ENCODE data around the gene FSD1.
A peak's percentile ranks its signal among the peaks of the same experiment; 100 is the strongest.
"Not testable (repeated sequence)": the region's sequence is repeated elsewhere in the genome, so short reads cannot be mapped to it uniquely, and the experiment has no call there.

The FSD1 gene

GRCh38 chr19:4305659-4306058 lies 1.3 kb downstream of the FSD1 start:
- H3K4me3 ChIP-seq (ENCODE audit: low read length): no peak overlapping the region
- DNase-seq (ENCODE audit: low read depth, low spot score): no peak

- DNase-seq (ENCODE audit: low read depth, low spot score): peak; percentile 18
Observed at GRCh38 chr19:4310247-4311121, 6.1 kb downstream of the FSD1 start.

DNA sequence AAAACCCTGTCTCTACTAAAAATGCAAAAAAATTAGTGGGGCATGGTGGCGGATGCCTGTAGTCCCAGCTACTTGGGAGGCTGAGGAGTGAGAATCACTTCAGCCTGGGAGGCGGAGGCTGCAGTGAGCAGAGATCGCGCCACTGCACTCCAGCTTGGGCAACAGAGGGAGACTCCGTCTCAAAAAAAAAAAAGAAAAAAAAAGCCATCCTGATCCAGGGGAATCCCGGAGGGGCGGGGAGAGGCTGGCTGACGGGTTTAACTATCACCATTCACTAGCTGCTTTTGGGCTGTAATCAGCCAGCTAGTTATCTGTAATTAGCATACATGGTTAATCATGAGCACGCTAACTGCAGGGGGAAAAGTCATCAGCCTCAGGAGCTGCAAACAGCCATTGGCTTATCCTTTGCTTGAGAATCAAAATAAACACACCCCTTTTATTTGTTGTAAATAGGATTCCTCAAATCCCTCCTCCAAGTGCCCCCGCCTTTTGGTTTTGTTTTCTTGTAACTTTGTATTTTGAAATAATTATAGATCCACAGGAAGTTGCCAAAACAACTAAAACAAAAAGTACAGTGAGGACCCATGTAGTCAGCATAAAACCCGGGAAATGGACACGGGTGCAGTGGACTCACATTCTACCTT lies 9.6 kb downstream of the FSD1 start:
- H3K4me3 ChIP-seq (ENCODE audit: low read length): no peak overlapping the region
- no peak for DNase-seq (ENCODE audit: low read depth, low spot score)

More at GRCh38 chr19:4310247-4311121, 6.1 kb downstream of the FSD1 start:
- no peak overlapping the region for H3K4me3 ChIP-seq (ENCODE audit: low read length)

GRCh38 chr19:4316956-4317355 lies 12.6 kb downstream of the FSD1 start:
- no peak overlapping the region for H3K4me3 ChIP-seq (ENCODE audit: low read length)
- no peak for DNase-seq (ENCODE audit: low read depth, low spot score)

DNA sequence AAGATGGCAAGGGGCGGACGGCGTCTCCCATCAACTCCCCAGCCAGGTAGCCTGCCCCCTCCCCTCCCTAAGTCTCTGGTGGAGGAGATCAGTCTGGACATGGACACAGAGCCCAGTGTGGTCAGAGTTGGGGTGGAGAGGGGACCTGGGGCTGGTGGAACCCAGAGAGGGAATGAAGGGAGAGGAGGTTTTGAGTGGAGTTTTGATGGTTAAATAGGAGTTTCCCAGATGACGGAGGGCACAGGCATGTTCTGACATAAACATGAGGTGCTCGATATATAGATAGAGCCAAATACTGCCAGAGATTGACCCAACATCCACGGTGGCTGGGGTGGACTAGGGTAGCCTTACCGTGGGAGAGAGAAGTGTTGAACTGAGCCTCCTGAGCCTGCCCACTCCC lies 14.1 kb downstream of the FSD1 start:
- no peak overlapping the region for H3K4me3 ChIP-seq (ENCODE audit: low read length)
- DNase-seq (ENCODE audit: low read depth, low spot score): no peak

DNA sequence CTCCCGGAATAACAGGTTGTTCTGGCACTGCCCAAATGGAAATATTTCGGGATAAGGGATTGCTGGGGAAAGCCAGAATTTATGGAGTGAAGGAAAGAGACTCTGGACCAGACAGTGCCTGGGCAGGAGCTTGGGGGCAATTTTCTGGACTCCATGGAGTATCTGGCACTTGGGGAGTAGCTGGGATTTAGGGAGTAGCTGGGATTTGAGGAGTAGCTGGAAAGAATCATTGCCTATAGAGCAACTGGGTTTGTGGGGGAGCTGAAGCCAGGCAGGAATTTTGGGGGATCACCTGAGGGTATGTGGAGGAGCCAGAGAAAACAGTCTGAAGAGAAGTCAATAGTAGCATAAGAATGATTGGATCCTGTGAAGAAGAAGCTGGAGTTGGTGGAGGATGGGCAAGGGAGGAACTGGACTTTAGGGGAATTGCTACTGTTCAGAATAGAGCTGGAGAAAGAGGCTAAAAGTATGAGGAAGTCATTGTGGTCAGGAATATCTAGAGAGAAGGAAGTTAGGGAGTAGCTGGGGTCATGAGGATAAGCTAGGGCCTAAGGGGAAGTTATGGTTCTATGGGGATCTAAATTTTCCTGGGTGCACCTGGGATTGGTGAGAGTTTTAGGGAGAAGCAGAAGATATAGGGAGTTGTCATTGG lies 14.8 kb downstream of the FSD1 start:
- DNase-seq (ENCODE audit: low read depth, low spot score): no peak
- H3K4me3 ChIP-seq (ENCODE audit: low read length): no peak overlapping the region

GRCh38 chr19:4320419-4320818 lies 16.0 kb downstream of the FSD1 start:
- no peak for DNase-seq (ENCODE audit: low read depth, low spot score)
- no peak overlapping the region for H3K4me3 ChIP-seq (ENCODE audit: low read length)

DNA sequence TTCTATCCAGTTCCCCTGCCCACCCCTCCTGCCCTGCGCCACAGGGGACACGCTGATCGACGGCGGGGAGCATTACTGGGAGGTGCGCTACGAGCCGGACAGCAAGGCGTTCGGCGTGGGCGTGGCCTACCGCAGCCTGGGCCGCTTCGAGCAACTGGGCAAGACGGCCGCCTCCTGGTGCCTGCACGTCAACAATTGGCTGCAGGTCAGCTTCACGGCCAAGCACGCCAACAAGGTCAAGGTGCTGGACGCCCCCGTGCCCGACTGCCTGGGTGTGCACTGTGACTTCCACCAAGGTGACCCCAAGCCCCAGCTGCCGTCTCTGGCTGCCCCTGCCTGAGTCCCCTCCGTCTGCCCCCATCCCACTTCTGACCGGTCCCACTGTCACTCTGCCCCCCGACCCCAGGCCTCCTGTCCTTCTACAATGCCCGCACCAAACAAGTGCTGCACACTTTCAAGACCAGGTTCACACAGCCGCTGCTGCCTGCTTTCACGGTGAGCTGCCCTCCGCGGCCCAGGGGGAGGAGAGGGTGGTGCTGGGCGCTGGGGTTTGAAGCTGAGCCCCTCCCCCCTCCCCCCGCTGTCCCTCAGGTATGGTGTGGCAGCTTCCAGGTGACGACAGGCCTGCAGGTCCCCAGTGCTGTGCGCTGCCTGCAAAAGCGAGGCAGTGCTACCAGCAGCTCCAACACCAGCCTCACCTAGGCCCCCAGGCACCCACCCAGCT lies 18.7 kb downstream of the FSD1 start:
- DNase-seq (ENCODE audit: low read depth, low spot score): no peak
- H3K4me3 ChIP-seq (ENCODE audit: low read length): no peak overlapping the region

DNA sequence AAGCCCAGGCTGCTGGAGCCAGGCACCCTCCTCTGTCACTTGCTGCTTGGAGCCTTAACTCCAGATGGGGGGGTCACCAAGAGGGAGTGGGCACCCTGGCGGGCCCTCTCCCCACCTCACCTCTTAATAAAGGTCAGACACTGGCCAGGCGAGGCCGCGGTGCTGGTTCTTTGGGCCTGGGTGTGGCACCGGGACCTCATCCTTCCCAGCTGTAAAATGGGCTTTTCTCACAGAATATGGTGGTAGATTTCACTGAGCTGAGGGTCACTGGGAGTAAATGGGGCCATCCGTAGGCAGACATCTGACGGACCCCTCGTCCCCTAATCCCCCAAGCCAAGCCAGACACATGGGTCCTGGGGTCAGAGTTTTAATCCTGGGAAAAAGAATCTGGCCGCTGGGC lies 19.3 kb downstream of the FSD1 start:
- H3K4me3 ChIP-seq (ENCODE audit: low read length): no peak overlapping the region
- DNase-seq (ENCODE audit: low read depth, low spot score): no peak

- no peak for DNase-seq (ENCODE audit: low read depth, low spot score)
- no peak overlapping the region for H3K4me3 ChIP-seq (ENCODE audit: low read length)
Observed at GRCh38 chr19:4324228-4324627, 19.8 kb downstream of the FSD1 start.

- no peak for DNase-seq (ENCODE audit: low read depth, low spot score)
- H3K4me3 ChIP-seq (ENCODE audit: low read length): no peak overlapping the region
Observed at GRCh38 chr19:4326215-4326836, 21.9 kb downstream of the FSD1 start.

DNA sequence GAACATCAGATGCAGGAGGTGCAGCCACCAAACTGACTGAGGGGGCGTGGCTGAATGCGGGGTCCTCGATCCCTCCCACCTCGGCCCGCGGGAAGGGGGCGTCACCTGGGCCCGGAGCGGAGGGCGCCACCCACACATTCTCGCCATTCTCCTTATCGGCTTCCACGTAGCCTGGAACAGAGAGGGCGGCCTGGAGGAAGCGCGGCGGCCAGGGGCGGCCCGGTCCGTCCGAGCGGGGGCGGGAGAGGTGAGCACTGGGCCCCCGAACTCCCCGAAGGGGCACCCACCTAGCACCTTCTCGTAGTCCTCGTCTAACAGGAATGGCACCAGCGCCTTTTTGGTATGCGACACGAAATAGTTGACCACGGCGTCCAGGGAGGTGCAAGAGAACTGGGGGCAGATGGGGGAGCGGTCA lies 22.4 kb downstream of the FSD1 start:
- no peak overlapping the region for H3K4me3 ChIP-seq (ENCODE audit: low read length)
- no peak for DNase-seq (ENCODE audit: low read depth, low spot score)

- peak overlapping the region; percentile 52; the same call in 1 of the 2 replicates for H3K4me3 ChIP-seq (ENCODE audit: low read length)
- no peak for DNase-seq (ENCODE audit: low read depth, low spot score)
Observed at GRCh38 chr19:4327252-4327876, 23.0 kb downstream of the FSD1 start.

DNA sequence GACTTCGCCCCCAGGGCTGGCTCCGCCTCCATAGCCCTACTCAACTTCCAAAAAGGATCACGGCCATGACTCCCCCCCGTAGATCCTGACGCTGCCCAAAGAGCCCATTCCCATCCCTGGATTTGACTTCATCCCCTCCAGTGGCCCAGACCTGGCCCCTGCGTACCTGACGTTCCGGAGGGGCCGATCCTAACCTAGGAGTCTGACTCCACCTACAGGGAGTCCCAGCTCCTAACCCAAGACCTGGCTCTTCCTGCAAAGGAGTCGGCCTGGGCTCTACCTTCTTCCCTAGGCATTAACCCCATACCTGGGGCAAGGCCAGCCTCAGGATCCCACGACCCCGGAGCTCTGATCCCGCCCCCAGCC lies 23.5 kb downstream of the FSD1 start:
- H3K4me3 ChIP-seq (ENCODE audit: low read length): peak overlapping the region; percentile 52
- no peak for DNase-seq (ENCODE audit: low read depth, low spot score)

DNA sequence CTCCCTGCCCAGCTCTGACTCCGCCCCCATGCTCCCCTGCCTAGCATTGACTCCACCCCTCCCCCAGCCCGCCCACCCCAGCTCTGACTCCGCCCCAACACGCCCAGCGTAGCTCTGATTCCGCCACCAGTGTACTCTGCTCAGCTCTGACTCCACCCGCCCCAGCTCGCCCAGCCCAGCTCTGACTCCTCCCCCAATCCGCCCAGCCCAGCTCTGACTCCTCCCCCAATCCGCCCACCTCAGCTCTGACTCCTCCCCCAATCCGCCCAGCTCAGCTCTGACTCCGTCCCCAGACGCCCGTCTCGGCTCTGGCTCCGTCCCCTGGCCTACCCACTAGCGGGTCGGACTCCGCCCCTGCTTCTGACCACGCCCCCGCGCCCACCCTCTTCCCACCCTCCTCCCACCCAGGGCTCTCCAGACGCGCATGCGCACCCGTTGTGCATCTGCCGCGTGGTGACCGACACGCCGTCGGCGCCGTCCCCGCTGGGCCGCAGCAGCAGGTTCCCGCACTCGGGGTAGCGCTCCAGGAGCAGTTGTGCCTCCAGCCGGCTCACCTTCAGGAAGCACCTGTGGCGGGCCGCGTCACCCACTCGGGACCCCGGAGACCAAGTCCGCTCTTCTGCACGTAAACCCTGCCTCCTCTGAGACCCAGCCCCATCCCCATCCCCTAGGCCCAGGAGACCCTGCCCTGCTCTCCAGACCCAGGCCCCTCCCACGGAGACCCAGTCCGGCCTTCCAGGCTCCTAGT lies 24.0 kb downstream of the FSD1 start:
- peak overlapping the region; percentile 74 for H3K4me3 ChIP-seq (ENCODE audit: low read length)
- peak; percentile 91 for DNase-seq (ENCODE audit: low read depth, low spot score)

DNA sequence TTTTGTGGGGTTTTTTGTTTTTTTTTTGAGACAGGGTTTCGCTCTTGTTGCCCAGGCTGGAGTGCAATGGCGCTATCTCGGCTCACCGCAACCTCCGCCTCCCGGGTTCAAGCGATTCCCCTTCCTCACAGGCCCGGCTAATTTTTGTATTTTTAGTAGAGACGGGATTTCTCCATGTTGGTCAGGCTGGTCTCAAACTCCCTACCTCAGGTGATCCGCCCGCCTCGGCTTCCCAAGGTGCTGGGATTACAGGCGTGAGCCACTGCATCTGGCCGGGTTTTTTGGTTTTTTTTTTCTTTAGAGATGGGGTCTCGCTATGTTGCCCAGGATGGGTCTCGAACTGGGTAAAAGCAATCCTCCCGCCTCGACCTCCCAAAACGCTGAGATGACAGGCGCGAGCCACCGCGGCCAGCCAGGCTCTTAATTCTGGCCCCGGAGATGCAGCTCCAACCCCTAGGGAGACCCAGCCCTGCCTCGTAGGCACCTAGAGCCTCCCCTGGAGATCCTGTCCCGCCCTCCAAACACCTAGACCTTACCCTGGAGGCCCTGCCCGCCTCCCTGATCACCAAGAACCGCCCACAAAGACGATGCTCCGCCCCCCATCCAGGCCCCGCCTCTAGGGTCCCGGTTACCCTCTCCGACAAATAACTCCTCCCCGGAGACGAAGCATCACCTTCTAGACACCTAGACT lies 24.7 kb downstream of the FSD1 start:
- not testable (repeated sequence) for DNase-seq (ENCODE audit: low read depth, low spot score)
- H3K4me3 ChIP-seq (ENCODE audit: low read length): peak overlapping the region; percentile 74

GRCh38 chr19:4329858-4330257 lies 25.5 kb downstream of the FSD1 start:
- no peak overlapping the region for H3K4me3 ChIP-seq (ENCODE audit: low read length)
- no peak for DNase-seq (ENCODE audit: low read depth, low spot score)
